A673 (cell line): ENCODE results near the gene LRRC57.

Experiments
- EZH2 ChIP-seq: fragments of 200-600 bp; sonication (generic); IDR thresholded peaks from 2 replicates; pipeline ENCODE4 v1.6.1; 2017; ENCODE audit warnings: borderline replicate concordance, low read depth, mild to moderate bottlenecking, mixed read lengths, antibody characterized with exemption, low read length; ENCODE audit not compliant: poor library complexity, severe bottlenecking
- TF ChIP-seq, protein P1 (sequence below): fragments of 300-800, 200-600 bp; sonication (generic); conservative IDR thresholded peaks from 2 replicates; pipeline ENCODE4 v1.5.1; 2017; ENCODE audit warnings: low read depth, mild to moderate bottlenecking, antibody characterized with exemption, low read length, moderate library complexity, mixed read lengths

DNA sequence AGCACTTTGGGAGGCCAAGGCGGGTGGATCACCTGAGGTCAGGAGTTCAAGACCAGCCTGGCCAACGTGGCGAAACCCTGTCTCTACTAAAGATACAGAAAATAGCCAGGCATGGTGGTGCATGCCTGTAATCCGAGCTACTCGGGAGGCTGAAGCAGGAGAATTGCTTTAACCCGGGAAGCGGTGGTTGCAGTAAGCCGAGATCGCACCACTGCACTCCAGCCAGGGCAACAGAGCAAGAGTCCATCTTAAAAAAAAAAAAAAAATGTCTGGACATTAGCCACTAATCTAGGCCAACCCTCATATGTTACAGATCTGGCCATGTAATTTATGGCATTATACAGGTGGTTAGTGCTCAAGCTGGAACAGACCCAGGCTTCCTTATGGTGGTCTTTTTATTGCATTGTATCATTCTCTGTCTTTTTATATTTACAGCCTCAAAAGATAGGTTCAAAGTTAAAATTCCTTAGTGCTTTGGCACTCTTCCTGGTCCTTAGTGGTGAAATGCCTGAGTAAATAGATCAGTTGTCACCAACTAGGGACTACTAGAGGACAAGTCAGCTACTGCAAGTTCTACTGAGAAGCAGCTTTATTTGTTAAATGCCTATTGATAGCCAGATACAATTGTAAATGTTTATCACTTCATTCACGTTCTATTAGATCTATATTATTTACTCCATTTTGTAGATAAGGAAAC, 42.8 kb upstream of the LRRC57 start:
- no peak for TF ChIP-seq EZH2
- TF ChIP-seq, protein P1, sequence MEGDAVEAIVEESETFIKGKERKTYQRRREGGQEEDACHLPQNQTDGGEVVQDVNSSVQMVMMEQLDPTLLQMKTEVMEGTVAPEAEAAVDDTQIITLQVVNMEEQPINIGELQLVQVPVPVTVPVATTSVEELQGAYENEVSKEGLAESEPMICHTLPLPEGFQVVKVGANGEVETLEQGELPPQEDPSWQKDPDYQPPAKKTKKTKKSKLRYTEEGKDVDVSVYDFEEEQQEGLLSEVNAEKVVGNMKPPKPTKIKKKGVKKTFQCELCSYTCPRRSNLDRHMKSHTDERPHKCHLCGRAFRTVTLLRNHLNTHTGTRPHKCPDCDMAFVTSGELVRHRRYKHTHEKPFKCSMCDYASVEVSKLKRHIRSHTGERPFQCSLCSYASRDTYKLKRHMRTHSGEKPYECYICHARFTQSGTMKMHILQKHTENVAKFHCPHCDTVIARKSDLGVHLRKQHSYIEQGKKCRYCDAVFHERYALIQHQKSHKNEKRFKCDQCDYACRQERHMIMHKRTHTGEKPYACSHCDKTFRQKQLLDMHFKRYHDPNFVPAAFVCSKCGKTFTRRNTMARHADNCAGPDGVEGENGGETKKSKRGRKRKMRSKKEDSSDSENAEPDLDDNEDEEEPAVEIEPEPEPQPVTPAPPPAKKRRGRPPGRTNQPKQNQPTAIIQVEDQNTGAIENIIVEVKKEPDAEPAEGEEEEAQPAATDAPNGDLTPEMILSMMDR, result peak; percentile 56
